ENCODE data around the gene CUX1. TPM values are rescaled to one million over a fixed set of nuclear protein-coding genes. Genes with fewer than 3 reads are reported as not detected.

Gene CUX1
- total RNA-seq, 1 donor from 2014 or later: 40.5 TPM

DNA sequence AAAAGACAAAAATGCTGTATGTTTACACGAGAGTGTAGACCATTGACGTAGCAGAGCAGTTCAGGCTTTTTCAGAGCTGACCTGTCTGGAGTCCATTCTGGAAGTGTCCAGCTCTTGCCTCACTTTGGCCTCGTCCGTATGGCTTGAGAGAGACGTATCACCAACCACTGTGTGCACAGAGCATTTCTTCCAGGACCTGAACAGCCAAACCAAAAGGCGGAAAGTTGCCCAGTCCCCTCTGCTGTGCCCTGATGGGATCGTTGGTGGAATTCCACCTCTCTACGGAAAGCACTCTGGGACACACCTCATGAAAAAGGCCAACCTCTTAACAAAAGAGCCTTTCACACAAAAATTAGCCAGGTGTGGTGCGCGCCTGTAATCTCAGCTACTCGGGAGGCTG is 284.5 kb downstream of the CUX1 start:
- H3K27me3 ChIP-seq (ENCODE audit: control insufficient read depth, insufficient read depth, low read length): no peaks in the 10 kb centered on the region
- peaks cover 9% of the 10 kb centered on the region for H3K36me3 ChIP-seq (ENCODE audit: control insufficient read depth, insufficient read depth, low read length)
- no peak for DNase-seq (ENCODE audit: low read depth)
- TF ChIP-seq, protein P1, sequence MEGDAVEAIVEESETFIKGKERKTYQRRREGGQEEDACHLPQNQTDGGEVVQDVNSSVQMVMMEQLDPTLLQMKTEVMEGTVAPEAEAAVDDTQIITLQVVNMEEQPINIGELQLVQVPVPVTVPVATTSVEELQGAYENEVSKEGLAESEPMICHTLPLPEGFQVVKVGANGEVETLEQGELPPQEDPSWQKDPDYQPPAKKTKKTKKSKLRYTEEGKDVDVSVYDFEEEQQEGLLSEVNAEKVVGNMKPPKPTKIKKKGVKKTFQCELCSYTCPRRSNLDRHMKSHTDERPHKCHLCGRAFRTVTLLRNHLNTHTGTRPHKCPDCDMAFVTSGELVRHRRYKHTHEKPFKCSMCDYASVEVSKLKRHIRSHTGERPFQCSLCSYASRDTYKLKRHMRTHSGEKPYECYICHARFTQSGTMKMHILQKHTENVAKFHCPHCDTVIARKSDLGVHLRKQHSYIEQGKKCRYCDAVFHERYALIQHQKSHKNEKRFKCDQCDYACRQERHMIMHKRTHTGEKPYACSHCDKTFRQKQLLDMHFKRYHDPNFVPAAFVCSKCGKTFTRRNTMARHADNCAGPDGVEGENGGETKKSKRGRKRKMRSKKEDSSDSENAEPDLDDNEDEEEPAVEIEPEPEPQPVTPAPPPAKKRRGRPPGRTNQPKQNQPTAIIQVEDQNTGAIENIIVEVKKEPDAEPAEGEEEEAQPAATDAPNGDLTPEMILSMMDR (IDR thresholded peaks at IDR 0.05; ENCODE audit: insufficient read depth, low read length, severe bottlenecking): no peak
- no peak for FAIRE-seq
- H3K4me3 ChIP-seq (ENCODE audit: low read depth, low read length): no peak overlapping the region

DNA sequence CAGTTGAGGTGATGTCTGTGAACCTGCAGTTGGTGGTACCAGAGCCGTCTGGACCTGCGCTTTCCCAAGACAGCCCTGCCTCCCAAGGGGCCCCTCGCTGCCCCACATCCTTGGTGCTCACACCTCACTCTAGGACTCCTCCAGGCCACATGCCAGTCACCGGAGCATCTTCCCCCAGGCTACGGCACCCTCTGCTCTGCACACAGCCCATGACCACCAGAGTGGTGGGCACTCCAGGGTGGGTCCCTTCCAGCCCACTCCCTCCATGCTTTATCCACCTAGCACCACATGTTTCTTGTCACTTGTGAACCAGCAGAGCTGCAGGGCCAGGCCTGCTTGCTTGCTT is 285.6 kb downstream of the CUX1 start:
- no peak for FAIRE-seq

DNA sequence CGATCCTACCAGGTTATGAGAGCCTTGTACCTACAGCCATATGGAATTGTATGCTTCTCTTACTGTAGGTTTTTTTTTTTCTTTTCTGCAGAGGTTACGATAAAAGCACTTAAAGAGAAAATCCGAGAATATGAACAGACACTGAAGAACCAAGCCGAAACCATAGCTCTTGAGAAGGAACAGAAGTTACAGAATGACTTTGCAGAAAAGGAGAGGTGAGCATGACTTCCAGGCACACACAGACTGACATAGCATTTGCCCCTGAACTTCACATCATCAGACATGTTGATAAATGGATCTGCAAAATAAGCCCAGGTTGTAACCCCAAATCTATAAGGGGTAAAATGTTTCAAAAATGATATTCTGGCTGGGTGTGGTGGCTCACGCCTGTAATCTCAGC is 286.8 kb downstream of the CUX1 start:
- no peak for DNase-seq (ENCODE audit: low read depth)
- H3K36me3 ChIP-seq (ENCODE audit: control insufficient read depth, insufficient read depth, low read length): peaks cover 6% of the 10 kb centered on the region
- TF ChIP-seq, protein P1 (IDR thresholded peaks at IDR 0.05; ENCODE audit: insufficient read depth, low read length, severe bottlenecking): no peak
- FAIRE-seq: no peak
- H3K4me3 ChIP-seq (ENCODE audit: low read depth, low read length): no peak overlapping the region
- no peaks in the 10 kb centered on the region for H3K27me3 ChIP-seq (ENCODE audit: control insufficient read depth, insufficient read depth, low read length)

More for the DNA sequence above, 285.6 kb downstream of the CUX1 start:
- Histone ChIP-seq H3K36me3 (ENCODE audit: control insufficient read depth, insufficient read depth, low read length) (peaks cover 9% of the 10 kb centered on the region), H3K27me3 (ENCODE audit: control insufficient read depth, insufficient read depth, low read length) (no peaks in the 10 kb centered on the region), H3K4me3 (ENCODE audit: low read depth, low read length) (no peak overlapping the region)
- TF ChIP-seq, protein P1 (IDR thresholded peaks at IDR 0.05; ENCODE audit: insufficient read depth, low read length, severe bottlenecking): no peak
- no peak for DNase-seq (ENCODE audit: low read depth)

DNA sequence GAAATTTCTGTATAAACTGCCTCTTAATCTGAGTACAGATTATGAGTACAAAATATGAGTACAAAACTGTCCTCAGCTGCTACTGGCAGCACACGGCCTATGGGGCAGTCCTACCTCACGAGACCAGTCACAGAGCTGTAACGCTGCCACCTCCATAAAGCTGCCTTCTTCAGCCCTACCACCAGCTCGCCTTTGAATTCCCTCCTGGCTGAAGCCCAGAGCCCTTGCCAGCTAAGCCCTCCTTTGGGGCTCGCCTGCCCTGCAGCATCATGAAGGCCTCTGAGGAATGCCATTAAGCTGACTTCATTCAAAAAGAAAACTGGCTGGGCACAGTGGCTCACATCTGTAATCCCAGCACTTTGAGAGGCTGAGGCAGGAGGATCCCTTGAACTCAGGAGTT is 289.2 kb downstream of the CUX1 start:
- Histone ChIP-seq H3K36me3 (ENCODE audit: control insufficient read depth, insufficient read depth, low read length) (peaks cover 7% of the 10 kb centered on the region), H3K4me3 (ENCODE audit: low read depth, low read length) (no peak overlapping the region), H3K27me3 (ENCODE audit: control insufficient read depth, insufficient read depth, low read length) (no peaks in the 10 kb centered on the region)
- FAIRE-seq (no peak), DNase-seq (ENCODE audit: low read depth) (no peak)
- TF ChIP-seq, protein P1 (IDR thresholded peaks at IDR 0.05; ENCODE audit: insufficient read depth, low read length, severe bottlenecking): no peak

DNA sequence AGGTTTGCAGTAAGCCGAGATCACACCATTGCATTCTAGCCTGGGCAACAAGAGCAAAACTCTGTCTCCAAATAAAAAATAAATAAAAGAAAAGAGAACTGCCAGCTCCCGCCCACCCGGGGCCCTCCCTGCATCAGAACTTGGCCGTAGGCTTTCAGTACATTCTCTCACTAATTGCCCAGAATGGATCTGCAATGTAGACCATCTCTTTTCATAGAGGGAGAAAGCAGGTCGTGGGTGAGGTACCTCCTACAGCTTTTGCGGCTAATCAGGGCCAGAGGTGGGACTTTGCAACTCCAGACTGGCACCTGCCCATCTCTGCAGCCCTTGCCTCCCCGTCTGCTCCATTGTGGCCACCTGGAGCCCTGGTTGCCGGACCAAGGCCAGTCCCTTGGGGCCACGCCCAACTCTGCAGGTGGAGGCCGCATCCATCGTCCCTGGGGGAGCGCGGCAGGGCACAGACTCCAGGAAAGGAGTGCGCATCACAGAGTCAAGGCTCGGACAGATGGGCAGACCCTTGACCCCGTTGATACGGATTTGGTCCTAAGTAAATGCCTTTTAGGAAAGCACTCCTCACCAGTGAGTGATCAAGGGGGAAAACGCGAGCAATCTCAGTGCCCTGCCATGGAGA is 290.2 kb downstream of the CUX1 start:
- no peak for FAIRE-seq
- Histone ChIP-seq H3K4me3 (ENCODE audit: low read depth, low read length) (no peak overlapping the region), H3K27me3 (ENCODE audit: control insufficient read depth, insufficient read depth, low read length) (no peaks in the 10 kb centered on the region), H3K36me3 (ENCODE audit: control insufficient read depth, insufficient read depth, low read length) (peaks cover 6% of the 10 kb centered on the region)
- TF ChIP-seq, protein P1 (IDR thresholded peaks at IDR 0.05; ENCODE audit: insufficient read depth, low read length, severe bottlenecking): no peak
- DNase-seq (ENCODE audit: low read depth): no peak
